Subcutaneous abdominal adipose tissue (tissue), 5 donors: Measurements from ENCODE around the gene LSM11.
A peak's percentile ranks its signal among the peaks of the same experiment; 100 is the strongest.
"Not testable (repeated sequence)": the region's sequence is repeated elsewhere in the genome, so short reads cannot be mapped to it uniquely, and the experiment has no call there.

ENCODE experiments used
- H3K27ac ChIP-seq: one replicate; pipeline ENCODE4 v1.7.0; 2013; ENCODE audit warnings: low read depth, mild to moderate bottlenecking, inconsistent platforms, low read length, moderate library complexity
- H3K27me3 ChIP-seq, 5 donors: one replicate each; pipeline ENCODE4 v1.7.0; 2013; ENCODE audit warnings: low read length in 5 of 5, inconsistent platforms in 1 of 5; ENCODE audit not compliant: control insufficient read depth in 5 of 5, insufficient read depth in 4 of 5
- H3K36me3 ChIP-seq, 5 donors: one replicate each; pipeline ENCODE4 v1.7.0; 2013; ENCODE audit warnings: low read length in 5 of 5; ENCODE audit not compliant: control insufficient read depth in 5 of 5, insufficient read depth in 5 of 5
- H3K4me1 ChIP-seq, 5 donors: one replicate each; pipeline ENCODE4 v1.7.0; 2013; ENCODE audit warnings: low read length in 5 of 5, mild to moderate bottlenecking in 3 of 5, moderate library complexity in 1 of 5; ENCODE audit not compliant: control insufficient read depth in 5 of 5, insufficient read depth in 5 of 5
- H3K4me3 ChIP-seq, 5 donors: one replicate each; pipeline ENCODE4 v1.7.0; 2013; ENCODE audit warnings: low read length in 5 of 5, low read depth in 1 of 5
- H3K9ac ChIP-seq, 5 donors: one replicate each; pipeline ENCODE4 v1.7.0; 2013; ENCODE audit warnings: low read length in 5 of 5, mild to moderate bottlenecking in 4 of 5, moderate library complexity in 3 of 5
- H3K9me3 ChIP-seq, 5 donors: one replicate each; pipeline ENCODE4 v1.7.0; 2013; ENCODE audit warnings: low read length in 5 of 5; ENCODE audit not compliant: control insufficient read depth in 5 of 5
- donor health status: healthy.
- donor health status: healthy.
- donor health status: healthy.
- donor health status: healthy.
- donor health status: healthy.

Gene LSM11

DNA sequence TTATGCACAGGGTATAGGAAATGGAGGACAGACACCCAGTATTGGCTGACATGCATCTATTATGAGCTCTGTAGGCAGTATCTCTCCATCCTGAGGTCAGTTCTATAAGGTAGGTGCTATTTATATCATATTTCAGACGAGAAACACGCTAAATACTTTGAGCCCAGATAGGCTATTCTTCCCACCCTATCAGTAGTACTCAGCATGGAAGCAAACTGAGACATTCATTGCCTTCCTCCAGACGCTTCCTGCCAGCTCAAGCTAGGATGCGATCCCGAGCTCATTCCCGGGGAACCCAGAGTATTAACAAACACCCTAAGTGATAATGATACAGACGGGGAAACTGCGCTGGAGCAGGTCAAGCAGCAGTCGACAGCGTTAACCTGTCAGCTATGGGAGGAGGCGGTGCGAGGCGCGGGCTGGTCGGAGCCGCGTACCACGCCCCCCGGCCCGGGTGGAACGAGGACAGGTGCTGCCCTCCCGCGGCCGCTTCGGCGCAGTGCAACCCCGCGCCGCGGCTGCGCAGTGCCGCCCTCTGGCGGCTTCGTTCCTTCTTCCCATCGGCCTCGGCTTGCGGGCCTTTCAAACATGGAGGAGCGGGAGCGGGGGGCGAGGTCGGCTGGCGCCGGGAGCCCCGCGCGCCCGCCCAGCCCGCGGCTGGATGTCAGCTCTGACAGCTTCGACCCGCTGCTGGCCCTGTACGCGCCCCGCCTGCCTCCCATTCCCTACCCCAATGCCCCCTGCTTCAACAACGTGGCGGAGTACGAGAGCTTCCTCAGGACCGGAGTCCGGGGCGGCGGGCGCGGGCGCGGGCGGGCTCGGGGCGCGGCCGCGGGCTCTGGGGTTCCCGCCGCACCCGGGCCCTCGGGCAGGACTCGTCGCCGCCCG is at the start of gene LSM11:
Gene LSM11, plus strand, starts transcription at position 550 of the 888 bp plus-strand sequence. Its CDS starts 39 bp downstream, at position 589.
- H3K27me3 ChIP-seq, result no peaks in the 10 kb centered on the region
- H3K4me3 ChIP-seq, result peak within 1 kb of the TSS; percentile 76 to 92 (median 82)
- peak within 1 kb of the TSS; percentile 73 to 94 (median 80) for H3K9ac ChIP-seq
- peaks cover 0 to 6% (median 1%) of the 10 kb centered on the region in 5 donors for H3K36me3 ChIP-seq
- H3K4me1 ChIP-seq, result peaks cover 9 to 20% (median 18%) of the 10 kb centered on the region in 5 donors
- H3K27ac ChIP-seq, result no peak within 1 kb of the TSS
- H3K9me3 ChIP-seq, result no peaks in the 10 kb centered on the region

DNA sequence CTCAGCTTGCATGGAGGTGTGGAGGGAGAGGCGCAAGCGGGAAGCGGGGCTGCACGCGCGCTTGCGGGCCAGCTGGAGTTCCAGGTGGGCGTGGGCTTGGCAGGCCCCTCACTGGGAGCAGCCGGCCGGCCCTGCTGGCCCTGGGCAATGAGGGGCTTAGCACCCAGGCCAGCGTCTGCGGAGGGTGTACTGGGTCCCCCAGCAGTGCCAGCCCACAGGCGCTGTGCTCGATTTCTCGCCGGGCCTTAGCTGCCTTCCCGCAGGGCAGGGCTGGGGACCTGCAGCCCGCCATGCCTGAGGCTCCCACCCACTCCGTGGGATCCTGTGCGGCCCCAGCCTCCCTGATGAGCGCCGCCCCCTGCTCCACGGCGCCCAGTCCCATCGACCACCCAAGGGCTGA is 49.7 kb upstream of the LSM11 start:
- H3K36me3 ChIP-seq, H3K27me3 ChIP-seq, H3K9ac ChIP-seq, H3K27ac ChIP-seq, H3K4me1 ChIP-seq, H3K4me3 ChIP-seq, H3K9me3 ChIP-seq: not testable (repeated sequence)

GRCh38 chr5:157696154-157696553 is 47.4 kb upstream of the LSM11 start:
- not testable (repeated sequence) for H3K27ac ChIP-seq, H3K4me3 ChIP-seq, H3K9ac ChIP-seq, H3K27me3 ChIP-seq, H3K4me1 ChIP-seq, H3K9me3 ChIP-seq, H3K36me3 ChIP-seq

GRCh38 chr5:157698674-157699073 is 44.8 kb upstream of the LSM11 start:
- not testable (repeated sequence) for H3K9ac ChIP-seq

DNA sequence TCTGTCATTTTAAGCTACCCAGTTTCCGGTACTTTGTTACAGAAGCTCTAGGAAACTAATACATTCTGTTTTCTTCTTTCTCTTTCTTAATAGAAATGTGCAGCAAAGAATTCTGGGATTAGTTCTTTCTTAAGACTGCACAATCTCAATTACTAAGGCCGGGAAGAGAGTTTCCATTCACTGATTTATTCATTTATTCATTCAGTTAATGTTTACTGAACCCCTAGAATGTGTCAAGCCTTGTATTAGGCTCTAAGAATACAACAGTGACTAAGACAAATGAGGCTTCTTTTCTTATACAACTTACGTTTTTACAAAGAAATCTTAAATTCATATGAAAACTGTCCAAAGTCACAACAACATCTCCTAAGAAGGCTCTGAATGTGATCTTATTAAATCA is 39.8 kb upstream of the LSM11 start:
- Histone ChIP-seq H3K27ac (no peak overlapping the region), H3K9me3 (peaks cover 3 to 5% (median 4%) of the 10 kb centered on the region in 5 donors), H3K27me3 (no peaks in the 10 kb centered on the region), H3K36me3 (no peaks in the 10 kb centered on the region), H3K4me3 (no peak overlapping the region), H3K4me1 (no peaks in the 10 kb centered on the region), H3K9ac (no peak overlapping the region)

More at GRCh38 chr5:157698674-157699073, 44.8 kb upstream of the LSM11 start:
- not testable (repeated sequence) for H3K36me3 ChIP-seq, H3K4me3 ChIP-seq, H3K27me3 ChIP-seq, H3K9me3 ChIP-seq, H3K4me1 ChIP-seq, H3K27ac ChIP-seq

DNA sequence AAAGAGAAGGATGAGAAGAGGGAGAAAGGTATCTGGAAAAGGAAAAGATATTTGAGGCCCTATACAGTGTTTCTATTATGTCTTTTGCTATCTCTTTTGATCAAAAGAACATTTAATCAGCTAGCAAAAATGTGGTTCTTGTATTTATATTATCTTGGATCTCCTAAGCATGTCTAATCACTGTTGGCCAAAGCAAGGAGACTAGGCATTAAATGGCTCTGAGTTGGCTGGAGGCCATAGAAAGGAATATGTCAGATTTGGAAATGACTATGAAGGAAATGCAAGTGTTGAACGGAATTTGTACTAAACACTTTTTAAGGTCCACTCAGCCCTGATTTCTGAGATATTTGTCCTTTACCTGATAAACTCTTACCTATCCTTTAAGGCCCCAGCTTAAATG is 34.6 kb upstream of the LSM11 start:
- H3K4me1 ChIP-seq, result no peaks in the 10 kb centered on the region
- H3K4me3 ChIP-seq, result no peak overlapping the region
- no peaks in the 10 kb centered on the region for H3K9me3 ChIP-seq

DNA sequence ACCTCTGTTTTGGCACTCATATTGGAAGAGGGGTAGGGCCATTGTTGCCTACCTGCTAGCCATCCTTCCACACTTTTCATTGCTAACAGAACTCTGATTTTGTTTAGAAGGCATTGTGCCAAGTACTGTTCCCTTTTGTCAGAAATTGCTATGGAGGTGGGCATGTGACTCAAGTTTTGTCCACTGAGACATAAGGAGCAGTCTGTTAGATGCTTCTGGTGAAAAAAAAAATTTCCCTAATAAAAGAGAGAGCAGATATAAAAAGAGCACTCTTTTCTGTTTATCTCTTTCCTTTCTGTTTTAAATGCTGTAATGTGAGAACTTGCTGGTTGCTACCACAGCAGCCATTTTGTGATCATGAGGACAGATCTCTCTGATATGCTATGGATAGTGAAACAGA is 34.2 kb upstream of the LSM11 start:
- Histone ChIP-seq H3K36me3 (no peaks in the 10 kb centered on the region), H3K4me1 (no peaks in the 10 kb centered on the region), H3K27ac (no peak overlapping the region), H3K4me3 (no peak overlapping the region), H3K9ac (no peak overlapping the region), H3K27me3 (no peaks in the 10 kb centered on the region), H3K9me3 (no peaks in the 10 kb centered on the region)

More for the DNA sequence above, 34.6 kb upstream of the LSM11 start:
- no peak overlapping the region for H3K9ac ChIP-seq
- no peak overlapping the region for H3K27ac ChIP-seq
- no peaks in the 10 kb centered on the region for H3K36me3 ChIP-seq
- H3K27me3 ChIP-seq, result no peaks in the 10 kb centered on the region

DNA sequence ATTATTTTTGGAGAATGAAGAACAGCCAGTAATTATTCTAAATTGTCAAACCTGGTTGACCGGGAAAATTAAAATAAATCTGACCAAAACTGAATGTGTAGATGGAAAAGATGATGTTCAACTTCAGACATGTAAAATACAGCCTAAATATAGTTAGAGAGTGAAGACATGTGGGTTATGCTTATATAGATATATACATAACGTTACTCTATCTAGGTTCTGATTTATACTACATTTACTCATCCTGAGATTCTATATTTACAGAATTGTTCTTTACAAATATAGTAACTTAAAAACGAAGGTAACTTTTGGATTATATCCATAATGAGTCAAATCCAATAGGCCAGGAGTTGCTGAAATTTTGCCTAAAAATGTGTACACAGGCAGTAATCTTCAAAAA is 33.1 kb upstream of the LSM11 start:
- Histone ChIP-seq H3K9ac (no peak overlapping the region), H3K4me3 (no peak overlapping the region), H3K9me3 (no peaks in the 10 kb centered on the region), H3K27ac (no peak overlapping the region), H3K4me1 (no peaks in the 10 kb centered on the region), H3K27me3 (no peaks in the 10 kb centered on the region), H3K36me3 (no peaks in the 10 kb centered on the region)

GRCh38 chr5:157710882-157711281 is 32.6 kb upstream of the LSM11 start:
- Histone ChIP-seq H3K9me3 (no peaks in the 10 kb centered on the region), H3K27ac (no peak overlapping the region), H3K4me1 (no peaks in the 10 kb centered on the region), H3K9ac (no peak overlapping the region), H3K36me3 (no peaks in the 10 kb centered on the region), H3K4me3 (no peak overlapping the region), H3K27me3 (no peaks in the 10 kb centered on the region)

- no peaks in the 10 kb centered on the region for H3K9me3 ChIP-seq
- no peak overlapping the region for H3K4me3 ChIP-seq
- no peak overlapping the region for H3K27ac ChIP-seq
- H3K9ac ChIP-seq, result no peak overlapping the region
- no peaks in the 10 kb centered on the region for H3K36me3 ChIP-seq
- no peaks in the 10 kb centered on the region for H3K27me3 ChIP-seq
- peaks cover 0 to 8% (median 6%) of the 10 kb centered on the region in 5 donors for H3K4me1 ChIP-seq
These were observed 29.5 kb upstream of the LSM11 start for GRCh38 chr5:157713830-157714595.
